IMR-90 (cell line): ENCODE measurements around the gene ARHGEF9. TPM values are rescaled to one million over a fixed set of nuclear protein-coding genes. Genes with fewer than 3 reads are reported as not detected.

Experiments used
- ATAC-seq: fragments of 200-7000 bp; cut with Tn5 transposase; 2 replicates; pipeline ENCODE4 v1.9.1; 2020; ENCODE audit warnings: low read depth, mild to moderate bottlenecking, moderate library complexity
- BruUV-seq: library from RNA; stranded (reverse); fragments of 400-500 nt; replicated peaks from 2 replicates; lab custom pipeline; 2021; lab: Mats Ljungman, UMichigan
- CTCF ChIA-PET: fragments of 300-600 bp; formaldehyde crosslinking; extraction: SDS; loops from one replicate; lab custom pipeline; 2021; ENCODE audit warnings: antibody characterized with exemption; lab: Yijun Ruan, JAX
- POLR2A ChIA-PET: fragments of 300-600 bp; sonication (Branson Sonifier 250); formaldehyde crosslinking; loops from one replicate; lab custom pipeline; 2022; ENCODE audit warnings: antibody characterized with exemption; ENCODE audit not compliant: unreplicated experiment; lab: Charles Lee
- DNase-seq: peaks from one replicate; pipeline ENCODE4 v3.0.0; 2013
- H2AFZ ChIP-seq: replicated peaks from 2 replicates; pipeline ENCODE3; 2013; ENCODE audit warnings: low read length, mild to moderate bottlenecking; ENCODE audit not compliant: poor library complexity
- H2AK5ac ChIP-seq: 2 replicates; pipeline ENCODE4 v1.6.1; 2013; ENCODE audit warnings: low read depth, low read length, inconsistent platforms
- H2AK9ac ChIP-seq: replicated peaks from 2 replicates; pipeline ENCODE3; 2013; ENCODE audit warnings: mild to moderate bottlenecking, low read depth, low read length, moderate library complexity; ENCODE audit not compliant: poor library complexity
- H2BK120ac ChIP-seq: 2 replicates; pipeline ENCODE4 v1.6.1; 2013; ENCODE audit warnings: low read depth, low read length, inconsistent platforms
- H2BK15ac ChIP-seq: 3 replicates; pipeline ENCODE4 v1.6.1; 2013; ENCODE audit warnings: low read depth, low read length, inconsistent platforms
- H2BK20ac ChIP-seq: 2 replicates; pipeline ENCODE4 v1.6.1; 2013; ENCODE audit warnings: low read depth, mild to moderate bottlenecking, inconsistent platforms, low read length, moderate library complexity
- H2BK5ac ChIP-seq: 2 replicates; pipeline ENCODE4 v1.6.1; 2013; ENCODE audit warnings: mild to moderate bottlenecking, low read depth, low read length, inconsistent platforms; ENCODE audit not compliant: poor library complexity, severe bottlenecking
- H3K14ac ChIP-seq: replicated peaks from 2 replicates; pipeline ENCODE4 v1.6.1; 2013; ENCODE audit warnings: low read depth, low read length, inconsistent platforms
- H3K18ac ChIP-seq: 2 replicates; pipeline ENCODE4 v1.6.1; 2013; ENCODE audit warnings: low read depth, low read length, control low read depth
- H3K23ac ChIP-seq: 2 replicates; pipeline ENCODE4 v1.6.1; 2013; ENCODE audit warnings: low read depth, low read length, inconsistent platforms
- H3K27ac ChIP-seq: 2 replicates; pipeline ENCODE4 v1.5.1; 2013; ENCODE audit warnings: mild to moderate bottlenecking, control low read depth, low read length; ENCODE audit not compliant: insufficient read depth
- H3K27me3 ChIP-seq: 2 replicates; pipeline ENCODE4 v1.6.1; 2013; ENCODE audit warnings: low read length; ENCODE audit not compliant: control insufficient read depth, insufficient read depth
- H3K36me3 ChIP-seq: 2 replicates; pipeline ENCODE4 v1.6.1; 2013; ENCODE audit warnings: low read length, mixed read lengths; ENCODE audit not compliant: control insufficient read depth, insufficient read depth
- H3K4ac ChIP-seq: 2 replicates; pipeline ENCODE4 v1.6.1; 2013; ENCODE audit warnings: low read depth, low read length, inconsistent platforms
- H3K4me1 ChIP-seq: 2 replicates; pipeline ENCODE4 v1.6.1; 2013; ENCODE audit warnings: low read length, mixed read lengths; ENCODE audit not compliant: control insufficient read depth, insufficient read depth
- H3K4me2 ChIP-seq: 2 replicates; pipeline ENCODE4 v1.6.1; 2013; ENCODE audit warnings: low read depth, mild to moderate bottlenecking, control low read depth, low read length, moderate library complexity
- H3K4me3 ChIP-seq: 2 replicates; pipeline ENCODE4 v1.5.1; 2013; ENCODE audit warnings: low read depth, mild to moderate bottlenecking, control low read depth, low read length, moderate library complexity; ENCODE audit not compliant: insufficient read depth
- H3K56ac ChIP-seq: 2 replicates; pipeline ENCODE4 v1.6.1; 2013; ENCODE audit warnings: low read length, inconsistent platforms; ENCODE audit not compliant: insufficient read depth; ENCODE audit errors: extremely low read depth
- H3K79me1 ChIP-seq, 2 experiments: 2 replicates each; pipeline ENCODE4 v1.6.1; 2013; ENCODE audit warnings: low read length in 2 of 2, inconsistent platforms in 1 of 2, low read depth in 1 of 2
- H3K9ac ChIP-seq: 2 replicates; pipeline ENCODE4 v1.6.1; 2013; ENCODE audit warnings: low read depth, low read length, control low read depth
- H3K9me1 ChIP-seq: 2 replicates; pipeline ENCODE4 v1.6.1; 2013; ENCODE audit warnings: low read length, inconsistent platforms; ENCODE audit not compliant: insufficient read depth
- H3K9me3 ChIP-seq: 2 replicates; pipeline ENCODE4 v1.6.1; 2013; ENCODE audit warnings: low read length; ENCODE audit not compliant: control insufficient read depth, insufficient read depth
- H4K20me1 ChIP-seq: 2 replicates; pipeline ENCODE4 v1.6.1; 2013; ENCODE audit warnings: low read length, inconsistent platforms; ENCODE audit not compliant: insufficient read depth
- H4K5ac ChIP-seq: 2 replicates; pipeline ENCODE4 v1.6.1; 2013; ENCODE audit warnings: mild to moderate bottlenecking, low read depth, low read length, control low read depth
- H4K8ac ChIP-seq, 2 experiments: 2 replicates each; pipeline ENCODE4 v1.6.1; 2013; ENCODE audit warnings: low read depth in 2 of 2, low read length in 2 of 2, control low read depth in 1 of 2, inconsistent platforms in 1 of 2
- H4K91ac ChIP-seq: 2 replicates; pipeline ENCODE4 v1.6.1; 2013; ENCODE audit warnings: low read depth, low read length, inconsistent platforms; ENCODE audit not compliant: insufficient read depth
- CHD1 ChIP-seq: IDR thresholded peaks from 2 replicates; pipeline ENCODE4 v1.6.1; 2012; ENCODE audit warnings: low read depth, low read length, improper control_type of control experiment
- FOS ChIP-seq: fragments of 150-350 bp; IDR thresholded peaks from 2 replicates; pipeline ENCODE4 v1.6.1; 2016; ENCODE audit warnings: low read depth, low read length
- MAFK ChIP-seq: IDR thresholded peaks from 2 replicates; pipeline ENCODE4 v1.6.1; 2012; ENCODE audit warnings: low read depth, low read length, improper control_type of control experiment
- MXI1 ChIP-seq: IDR thresholded peaks from 2 replicates; pipeline ENCODE4 v1.6.1; 2012; ENCODE audit warnings: low read depth, mild to moderate bottlenecking, low read length, moderate library complexity, borderline replicate concordance
- SMC3 ChIP-seq: fragments of 150-350 bp; IDR thresholded peaks from 2 replicates; pipeline ENCODE4 v1.6.1; 2016; ENCODE audit warnings: low read depth, mild to moderate bottlenecking, antibody characterized with exemption, low read length, moderate library complexity
- WGBS, 2 experiments: methylation state at CpG; one replicate each; pipeline versions ENCODE4 v1.1.5 to v1.1.7; 2013; ENCODE audit warnings: missing lambda C conversion rate in 2 of 2; ENCODE audit not compliant: insufficient read length in 1 of 2; ENCODE audit errors: extremely low coverage in 2 of 2; 5-methylcytosine and 5-hydroxymethylcytosine counted together
- dilution Hi-C: fragments of 300-500 bp; cut with HindIII; formaldehyde crosslinking; loops from one replicate; pipeline ENCODE4 v1.14.3; 2018; ENCODE audit warnings: low sequenced_read_pairs; ENCODE audit not compliant: unreplicated experiment
- in situ Hi-C: fragments of 300-500 bp; cut with MboI; formaldehyde crosslinking; loops from 3 replicates; pipeline ENCODE4 v1.14.3; 2019; ENCODE audit warnings: low sequenced_read_pairs, inconsistent platforms, mixed read lengths
- intact Hi-C: fragments of 100-400 bp; cut with micrococcal nuclease; formaldehyde crosslinking; loops from 2 replicates; pipeline ENCODE4 v1.10.0; 2022
- polyA plus RNA-seq, 3 experiments: library from polyadenylated mRNA; depleted of rRNA; stranded (reverse); fragments of >200 nt; gene quantifications; 2 replicates each; pipeline ENCODE4 v1.2.3, GENCODE V29; 2012; ENCODE audit warnings: low replicate concordance in 1 of 3
- total RNA-seq: library from RNA; depleted of rRNA; stranded (reverse); fragments of >200 nt; gene quantifications from 2 replicates; pipeline ENCODE4 v1.2.3, GENCODE V29; 2012
- TF ChIP-seq, protein P1 (sequence below): fragments of 150-350 bp; IDR thresholded peaks from 2 replicates; pipeline ENCODE4 v1.6.1; 2016; ENCODE audit warnings: low read depth, mild to moderate bottlenecking, low read length, moderate library complexity, borderline replicate concordance

The ARHGEF9 gene
- total and polyA plus RNA-seq, 2 of the 4 experiments (the other 2 are of a cell fraction) = 7.1 to 11.8 TPM

DNA sequence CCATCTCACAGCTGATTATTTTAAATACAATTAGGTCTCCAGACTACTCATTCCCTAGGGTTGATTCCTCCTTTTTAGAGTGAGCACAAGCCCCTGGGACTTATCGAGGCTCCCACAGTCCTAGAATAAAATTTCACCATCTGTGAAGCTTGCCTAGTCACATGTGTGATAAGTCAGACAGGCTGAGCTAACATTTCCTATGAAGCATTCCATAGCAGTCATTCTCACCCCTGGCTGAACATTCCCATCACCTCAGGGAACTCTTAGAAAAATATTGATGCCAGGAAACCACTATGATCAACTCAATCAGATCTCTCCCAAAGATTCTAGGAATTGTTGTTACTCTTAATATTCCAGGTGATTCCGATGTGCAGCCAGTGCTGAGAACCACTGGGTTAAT, 37.7 kb downstream of the ARHGEF9 start:
- Histone ChIP-seq H4K20me1 (no peaks in the 10 kb centered on the region), H3K36me3 (no peaks in the 10 kb centered on the region), H2AK9ac (no peak overlapping the region), H2BK15ac (no peak overlapping the region), H3K9me1 (no peaks in the 10 kb centered on the region), H3K79me1 (0 out of 4 replicates have a peak, but pooled peaks cover 0 to 4% of the 10 kb centered on the region in 2 experiments), H3K14ac (no peak overlapping the region), H3K56ac (no peak overlapping the region), H2BK120ac (no peak overlapping the region), H4K5ac (no peak overlapping the region), H4K91ac (no peak overlapping the region), H2AK5ac (no peak overlapping the region), H3K4ac (no peak overlapping the region), H2AFZ (no peak overlapping the region), H3K23ac (no peak overlapping the region), H3K4me2 (peak overlapping the region; percentile 50), H3K9ac (no peak overlapping the region), H3K4me1 (no peaks in the 10 kb centered on the region), H3K4me3 (no peak overlapping the region), H2BK5ac (no peak overlapping the region), H3K9me3 (no peaks in the 10 kb centered on the region), H3K27me3 (peaks cover 2% of the 10 kb centered on the region; the same call in 1 of the 2 replicates), H4K8ac (no peak overlapping the region), H2BK20ac (no peak overlapping the region), H3K27ac (no peak overlapping the region), H3K18ac (no peak overlapping the region)
- no TSS peak for BruUV-seq
- no peak for TF ChIP-seq SMC3
- TF ChIP-seq MAFK = no peak
- TF ChIP-seq MXI1 = no peak
- TF ChIP-seq CHD1 = no peak
- TF ChIP-seq, protein P1, sequence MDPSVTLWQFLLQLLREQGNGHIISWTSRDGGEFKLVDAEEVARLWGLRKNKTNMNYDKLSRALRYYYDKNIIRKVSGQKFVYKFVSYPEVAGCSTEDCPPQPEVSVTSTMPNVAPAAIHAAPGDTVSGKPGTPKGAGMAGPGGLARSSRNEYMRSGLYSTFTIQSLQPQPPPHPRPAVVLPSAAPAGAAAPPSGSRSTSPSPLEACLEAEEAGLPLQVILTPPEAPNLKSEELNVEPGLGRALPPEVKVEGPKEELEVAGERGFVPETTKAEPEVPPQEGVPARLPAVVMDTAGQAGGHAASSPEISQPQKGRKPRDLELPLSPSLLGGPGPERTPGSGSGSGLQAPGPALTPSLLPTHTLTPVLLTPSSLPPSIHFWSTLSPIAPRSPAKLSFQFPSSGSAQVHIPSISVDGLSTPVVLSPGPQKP = no peak
- no peak for TF ChIP-seq FOS
- POLR2A ChIA-PET = interaction anchor here (0.7 kb wide), 1 partner anchor 1787 kb away, joined by 3 read pairs; the partner anchor contains the start of gene LAS1L
- ATAC-seq (peak; percentile 69), DNase-seq (peak; percentile 68)
- CTCF ChIA-PET = no interaction called here
- intact Hi-C loops = no loop called here
- in situ Hi-C loops = no loop called here
- dilution Hi-C loops = no loop called here
- WGBS, 2 experiments = no CpG with 5 or more reads among the region's 2 CpGs
